NT2/D1 (cell line): ENCODE measurements around the gene SYNJ1.

Experiments used
- SUZ12 ChIP-seq: IDR thresholded peaks from 2 replicates; pipeline ENCODE4 v1.6.1; 2011; ENCODE audit not compliant: insufficient read length, insufficient read depth; ENCODE audit errors: extremely low read depth
- YY1 ChIP-seq: IDR thresholded peaks from 2 replicates; pipeline ENCODE4 v1.6.1; 2011; ENCODE audit not compliant: insufficient read length, insufficient read depth

GRCh38 chr21:32710069-32710784, 17.6 kb downstream of the SYNJ1 start:
- no peak for TF ChIP-seq SUZ12
- no peak for TF ChIP-seq YY1
